G401 (cell line): ENCODE measurements around the gene SLIT3. TPM values are rescaled to one million over a fixed set of nuclear protein-coding genes. Genes with fewer than 3 reads are reported as not detected.
"Not testable (repeated sequence)": the region's sequence is repeated elsewhere in the genome, so short reads cannot be mapped to it uniquely, and the experiment has no call there.

Source experiments
- DNase-seq: peaks from one replicate; pipeline ENCODE4 v3.0.0-alpha.2; 2015; ENCODE audit warnings: low spot score
- in situ Hi-C: cut with HindIII; loops from 2 replicates; pipeline ENCODE4 v1.10.0; 2016; ENCODE audit warnings: low sequenced_read_pairs, mixed read lengths
- total RNA-seq: library from RNA; depleted of rRNA; stranded (reverse); fragments of >200 nt; shearing (Covaris generic); gene quantifications from 2 replicates; pipeline ENCODE4 v1.2.3, GENCODE V29; 2014

SLIT3 gene
- total RNA-seq, 1 experiment from 2014 or later = 0.03 TPM

- no peak for DNase-seq
- in situ Hi-C loops = no loop called here
These were observed 173.5 kb downstream of the SLIT3 start for GRCh38 chr5:169127431-169127830.

- in situ Hi-C loops = no loop called here
- no peak for DNase-seq
These were observed 174.4 kb downstream of the SLIT3 start for GRCh38 chr5:169126481-169127021.

- DNase-seq = no peak
- in situ Hi-C loops = no loop called here
These were observed 175.4 kb downstream of the SLIT3 start for GRCh38 chr5:169125571-169125970.

- no peak for DNase-seq
- in situ Hi-C loops = no loop called here
These were observed 178.0 kb downstream of the SLIT3 start for GRCh38 chr5:169122951-169123350.

- in situ Hi-C loops = no loop called here
- no peak for DNase-seq
These were observed 179.1 kb downstream of the SLIT3 start for GRCh38 chr5:169121630-169122420.

- peak; percentile 58 for DNase-seq
- in situ Hi-C loops = no loop called here
These were observed 181.5 kb downstream of the SLIT3 start for GRCh38 chr5:169119288-169120048.

GRCh38 chr5:169116961-169117461 is 183.9 kb downstream of the SLIT3 start:
- in situ Hi-C loops = no loop called here
- no peak for DNase-seq

- in situ Hi-C loops = no loop called here
- DNase-seq = no peak
These were observed 185.3 kb downstream of the SLIT3 start for GRCh38 chr5:169115461-169116124.

GRCh38 chr5:169114466-169115065 is 186.4 kb downstream of the SLIT3 start:
- in situ Hi-C loops = no loop called here

GRCh38 chr5:169112016-169112415 is 188.9 kb downstream of the SLIT3 start:
- in situ Hi-C loops = no loop called here
- no peak for DNase-seq

More at GRCh38 chr5:169114466-169115065, 186.4 kb downstream of the SLIT3 start:
- DNase-seq = peak; percentile 41

- in situ Hi-C loops = no loop called here
- DNase-seq = peak; percentile 99
These were observed 193.8 kb downstream of the SLIT3 start for GRCh38 chr5:169106911-169107706.

- in situ Hi-C loops, DNase-seq: not testable (repeated sequence)
These were observed 195.4 kb downstream of the SLIT3 start for GRCh38 chr5:169105582-169105981.

GRCh38 chr5:169104937-169105494 is 195.9 kb downstream of the SLIT3 start:
- in situ Hi-C loops = no loop called here
- DNase-seq = no peak

GRCh38 chr5:169103586-169104181 is 197.3 kb downstream of the SLIT3 start:
- no peak for DNase-seq

GRCh38 chr5:169101966-169102365 is 199.0 kb downstream of the SLIT3 start:
- no peak for DNase-seq
- in situ Hi-C loops = no loop called here

More at GRCh38 chr5:169103586-169104181, 197.3 kb downstream of the SLIT3 start:
- in situ Hi-C loops = no loop called here

- no peak for DNase-seq
- in situ Hi-C loops = no loop called here
These were observed 200.2 kb downstream of the SLIT3 start for GRCh38 chr5:169100735-169101075.

GRCh38 chr5:169099801-169100734 is 200.9 kb downstream of the SLIT3 start:
- in situ Hi-C loops = no loop called here
- peak; percentile 96 for DNase-seq
